GM18526 (cell line): ENCODE results near the gene NFIB.

ENCODE experiments used
- POLR2A ChIP-seq: IDR thresholded peaks from 3 replicates; pipeline ENCODE4 v1.6.1; 2011; ENCODE audit not compliant: insufficient read length; ENCODE audit errors: extremely low read depth

Gene NFIB

GRCh38 chr9:14173713-14174112 lies 140.2 kb downstream of the NFIB start:
- TF ChIP-seq POLR2A: no peak

GRCh38 chr9:14170973-14171596 lies 142.9 kb downstream of the NFIB start:
- TF ChIP-seq POLR2A: no peak

GRCh38 chr9:14170392-14170931 lies 143.5 kb downstream of the NFIB start:
- TF ChIP-seq POLR2A: no peak

GRCh38 chr9:14168381-14168780 lies 145.6 kb downstream of the NFIB start:
- TF ChIP-seq POLR2A: no peak

- no peak for TF ChIP-seq POLR2A
These were observed 148.4 kb downstream of the NFIB start for GRCh38 chr9:14165376-14166035.

- TF ChIP-seq POLR2A: no peak
These were observed 149.0 kb downstream of the NFIB start for GRCh38 chr9:14164908-14165307.

- no peak for TF ChIP-seq POLR2A
These were observed 154.3 kb downstream of the NFIB start for GRCh38 chr9:14159440-14160216.

- no peak for TF ChIP-seq POLR2A
These were observed 155.0 kb downstream of the NFIB start for GRCh38 chr9:14158916-14159315.

- no peak for TF ChIP-seq POLR2A
These were observed 155.7 kb downstream of the NFIB start for GRCh38 chr9:14158136-14158813.

GRCh38 chr9:14157191-14157590 lies 156.8 kb downstream of the NFIB start:
- no peak for TF ChIP-seq POLR2A

- no peak for TF ChIP-seq POLR2A
These were observed 157.9 kb downstream of the NFIB start for GRCh38 chr9:14156046-14156445.

- TF ChIP-seq POLR2A: no peak
These were observed 158.7 kb downstream of the NFIB start for GRCh38 chr9:14155237-14155636.

- no peak for TF ChIP-seq POLR2A
These were observed 160.6 kb downstream of the NFIB start for GRCh38 chr9:14153310-14153720.

- no peak for TF ChIP-seq POLR2A
These were observed 162.5 kb downstream of the NFIB start for GRCh38 chr9:14151451-14151850.

GRCh38 chr9:14148501-14149103 lies 165.3 kb downstream of the NFIB start:
- TF ChIP-seq POLR2A: no peak
